HepG2 (cell line): ENCODE data around the gene SPATA21. TPM values are rescaled to one million over a fixed set of nuclear protein-coding genes. Genes with fewer than 3 reads are reported as not detected.
A peak's percentile ranks its signal among the peaks of the same experiment; 100 is the strongest.

ENCODE experiments used
- ATF7-NPFF ChIP-seq: sonication (generic); formaldehyde crosslinking; IDR thresholded peaks from 2 replicates; pipeline ENCODE4 v1.8.1; 2023; ENCODE audit warnings: mild to moderate bottlenecking, low read depth, missing genetic modification reagents, moderate library complexity
- FOXK1 ChIP-seq: sonication (generic); formaldehyde crosslinking; IDR thresholded peaks from 2 replicates; pipeline ENCODE4 v1.4.0; 2020; ENCODE audit warnings: low read depth, missing genetic modification reagents, borderline replicate concordance
- GATA4 ChIP-seq: sonication (generic); IDR thresholded peaks from 2 replicates; pipeline ENCODE4 v1.6.1; 2016; ENCODE audit warnings: antibody characterized with exemption, low read depth, borderline replicate concordance
- IRF9 ChIP-seq: sonication (generic); formaldehyde crosslinking; IDR thresholded peaks from 2 replicates; pipeline ENCODE4 v1.8.0; 2022; ENCODE audit warnings: missing genetic modification reagents, mild to moderate bottlenecking, borderline replicate concordance
- ONECUT2 ChIP-seq: sonication (generic); formaldehyde crosslinking; IDR thresholded peaks from 2 replicates; pipeline ENCODE4 v1.4.0; 2020; ENCODE audit warnings: missing genetic modification reagents
- SNAPC5 ChIP-seq: sonication (generic); formaldehyde crosslinking; IDR thresholded peaks from 2 replicates; pipeline ENCODE4 v1.8.1; 2023; ENCODE audit warnings: mild to moderate bottlenecking, missing genetic modification reagents, borderline replicate concordance
- SP5 ChIP-seq: IDR thresholded peaks from 2 replicates; pipeline ENCODE4 v1.6.1; 2016; ENCODE audit warnings: low read depth, borderline replicate concordance
- TAF15 ChIP-seq: fragments of 200-400 bp; formaldehyde crosslinking; IDR thresholded peaks from one replicate; pipeline ENCODE4 v1.6.1; 2018; ENCODE audit warnings: mild to moderate bottlenecking, low read depth, low read length; ENCODE audit not compliant: poor library complexity, severe bottlenecking
- ZNF136 ChIP-seq: sonication (generic); formaldehyde crosslinking; IDR thresholded peaks from 2 replicates; pipeline ENCODE4 v1.8.1; 2022; ENCODE audit warnings: low read depth, mild to moderate bottlenecking, moderate library complexity, missing genetic modification reagents
- ZNF253 ChIP-seq: sonication (generic); formaldehyde crosslinking; IDR thresholded peaks from 2 replicates; pipeline ENCODE4 v1.8.0; 2022; ENCODE audit warnings: mild to moderate bottlenecking, missing genetic modification reagents, borderline replicate concordance
- ZNF350 ChIP-seq: sonication (generic); formaldehyde crosslinking; IDR thresholded peaks from 2 replicates; pipeline ENCODE4 v1.4.0; 2020; ENCODE audit warnings: mild to moderate bottlenecking, low read depth, missing genetic modification reagents, borderline replicate concordance
- ZNF607 ChIP-seq: sonication (generic); formaldehyde crosslinking; IDR thresholded peaks from 2 replicates; pipeline ENCODE4 v1.5.1; 2020; ENCODE audit warnings: missing genetic modification reagents, mild to moderate bottlenecking, borderline replicate concordance
- ZNF790 ChIP-seq: sonication (generic); formaldehyde crosslinking; IDR thresholded peaks from 2 replicates; pipeline ENCODE4 v1.8.0; 2022; ENCODE audit warnings: missing genetic modification reagents, mild to moderate bottlenecking, borderline replicate concordance
- polyA plus RNA-seq, 8 experiments: library from polyadenylated mRNA; depleted of rRNA in 3 of 8; stranded (reverse) in 7 of 8; unstranded in 1 of 8; fragments of >200 nt; fragmentation: Illumina TruSeq in 4 of 8; extraction: Trizol in 4 of 8; gene quantifications; 2 replicates each; pipeline versions ENCODE4 v1.2.1 to v1.2.3, GENCODE V29; 2011 to 2016; ENCODE audit warnings: low read depth in 4 of 8, missing spikeins in 1 of 8, mixed read lengths in 1 of 8; ENCODE audit not compliant: insufficient read depth in 1 of 8
- total RNA-seq, 5 experiments: library from RNA; depleted of rRNA; stranded (reverse); fragments of >200 nt; fragmentation: Illumina TruSeq; extraction: Trizol; gene quantifications; 2 replicates each; pipeline ENCODE4 v1.2.3, GENCODE V29; 2016; ENCODE audit warnings: low read depth in 1 of 5
- TF ChIP-seq, protein P1 (sequence below): sonication (generic); formaldehyde crosslinking; IDR thresholded peaks from one replicate; pipeline ENCODE4 v1.5.1; 2020; ENCODE audit warnings: mild to moderate bottlenecking, missing genetic modification reagents; ENCODE audit errors: not compliant biosample characterization
- TF ChIP-seq, protein P2 (sequence below): IDR thresholded peaks from 2 replicates; pipeline ENCODE4 v1.6.1; 2016; ENCODE audit warnings: missing compliant biosample characterization, missing genetic modification reagents, borderline replicate concordance

Gene SPATA21
- total and polyA plus RNA-seq, 2 of the 13 experiments (the other 11 are each of a cell fraction or from before 2014, with no cell fraction given): 0.80 to 1.4 TPM

GRCh38 chr1:16367258-16367967, 69.8 kb downstream of the SPATA21 start (continued):
- TF ChIP-seq, protein P1, sequence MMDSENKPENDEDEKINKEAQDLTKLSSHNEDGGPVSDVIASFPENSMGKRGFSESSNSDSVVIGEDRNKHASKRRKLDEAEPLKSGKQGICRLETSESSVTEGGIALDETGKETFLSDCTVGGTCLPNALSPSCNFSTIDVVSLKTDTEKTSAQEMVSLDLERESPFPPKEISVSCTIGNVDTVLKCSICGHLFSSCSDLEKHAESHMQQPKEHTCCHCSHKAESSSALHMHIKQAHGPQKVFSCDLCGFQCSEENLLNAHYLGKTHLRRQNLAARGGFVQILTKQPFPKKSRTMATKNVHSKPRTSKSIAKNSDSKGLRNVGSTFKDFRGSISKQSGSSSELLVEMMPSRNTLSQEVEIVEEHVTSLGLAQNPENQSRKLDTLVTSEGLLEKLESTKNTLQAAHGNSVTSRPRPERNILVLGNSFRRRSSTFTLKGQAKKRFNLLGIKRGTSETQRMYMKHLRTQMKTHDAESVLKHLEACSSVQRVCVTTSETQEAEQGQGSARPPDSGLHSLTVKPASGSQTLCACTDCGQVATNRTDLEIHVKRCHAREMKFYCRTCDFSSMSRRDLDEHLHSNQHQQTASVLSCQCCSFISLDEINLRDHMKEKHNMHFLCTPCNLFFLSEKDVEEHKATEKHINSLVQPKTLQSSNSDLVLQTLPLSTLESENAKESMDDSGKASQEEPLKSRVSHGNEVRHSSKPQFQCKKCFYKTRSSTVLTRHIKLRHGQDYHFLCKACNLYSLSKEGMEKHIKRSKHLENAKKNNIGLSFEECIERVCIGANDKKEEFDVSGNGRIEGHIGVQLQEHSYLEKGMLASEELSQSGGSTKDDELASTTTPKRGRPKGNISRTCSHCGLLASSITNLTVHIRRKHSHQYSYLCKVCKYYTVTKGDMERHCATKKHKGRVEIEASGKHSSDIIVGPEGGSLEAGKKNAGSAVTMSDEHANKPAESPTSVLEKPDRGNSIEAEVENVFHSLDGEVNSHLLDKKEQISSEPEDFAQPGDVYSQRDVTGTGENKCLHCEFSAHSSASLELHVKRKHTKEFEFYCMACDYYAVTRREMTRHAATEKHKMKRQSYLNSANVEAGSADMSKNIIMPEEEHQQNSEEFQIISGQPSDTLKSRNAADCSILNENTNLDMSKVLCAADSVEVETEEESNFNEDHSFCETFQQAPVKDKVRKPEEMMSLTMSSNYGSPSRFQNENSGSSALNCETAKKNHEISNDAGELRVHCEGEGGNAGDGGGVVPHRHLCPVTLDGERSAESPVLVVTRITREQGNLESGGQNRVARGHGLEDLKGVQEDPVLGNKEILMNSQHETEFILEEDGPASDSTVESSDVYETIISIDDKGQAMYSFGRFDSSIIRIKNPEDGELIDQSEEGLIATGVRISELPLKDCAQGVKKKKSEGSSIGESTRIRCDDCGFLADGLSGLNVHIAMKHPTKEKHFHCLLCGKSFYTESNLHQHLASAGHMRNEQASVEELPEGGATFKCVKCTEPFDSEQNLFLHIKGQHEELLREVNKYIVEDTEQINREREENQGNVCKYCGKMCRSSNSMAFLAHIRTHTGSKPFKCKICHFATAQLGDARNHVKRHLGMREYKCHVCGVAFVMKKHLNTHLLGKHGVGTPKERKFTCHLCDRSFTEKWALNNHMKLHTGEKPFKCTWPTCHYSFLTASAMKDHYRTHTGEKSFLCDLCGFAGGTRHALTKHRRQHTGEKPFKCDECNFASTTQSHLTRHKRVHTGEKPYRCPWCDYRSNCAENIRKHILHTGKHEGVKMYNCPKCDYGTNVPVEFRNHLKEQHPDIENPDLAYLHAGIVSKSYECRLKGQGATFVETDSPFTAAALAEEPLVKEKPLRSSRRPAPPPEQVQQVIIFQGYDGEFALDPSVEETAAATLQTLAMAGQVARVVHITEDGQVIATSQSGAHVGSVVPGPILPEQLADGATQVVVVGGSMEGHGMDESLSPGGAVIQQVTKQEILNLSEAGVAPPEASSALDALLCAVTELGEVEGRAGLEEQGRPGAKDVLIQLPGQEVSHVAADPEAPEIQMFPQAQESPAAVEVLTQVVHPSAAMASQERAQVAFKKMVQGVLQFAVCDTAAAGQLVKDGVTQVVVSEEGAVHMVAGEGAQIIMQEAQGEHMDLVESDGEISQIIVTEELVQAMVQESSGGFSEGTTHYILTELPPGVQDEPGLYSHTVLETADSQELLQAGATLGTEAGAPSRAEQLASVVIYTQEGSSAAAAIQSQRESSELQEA (CRISPR knock-in tag): peak; percentile 33
- TF ChIP-seq ZNF253: no peak
- peak; percentile 8; the same call in 1 of the 2 replicates for TF ChIP-seq SP5 (CRISPR knock-in tag)
- TF ChIP-seq ZNF607 (CRISPR knock-in tag): peak; percentile 68; the same call in 1 of the 2 replicates
- 0 out of 2 replicates have a peak, but pooled peaks have one; percentile 44 for TF ChIP-seq ZNF790 (CRISPR knock-in tag)
- TF ChIP-seq SNAPC5 (CRISPR knock-in tag): no peak; the same call in 1 of the 2 replicates
- no peak for TF ChIP-seq TAF15
- TF ChIP-seq, protein P2, sequence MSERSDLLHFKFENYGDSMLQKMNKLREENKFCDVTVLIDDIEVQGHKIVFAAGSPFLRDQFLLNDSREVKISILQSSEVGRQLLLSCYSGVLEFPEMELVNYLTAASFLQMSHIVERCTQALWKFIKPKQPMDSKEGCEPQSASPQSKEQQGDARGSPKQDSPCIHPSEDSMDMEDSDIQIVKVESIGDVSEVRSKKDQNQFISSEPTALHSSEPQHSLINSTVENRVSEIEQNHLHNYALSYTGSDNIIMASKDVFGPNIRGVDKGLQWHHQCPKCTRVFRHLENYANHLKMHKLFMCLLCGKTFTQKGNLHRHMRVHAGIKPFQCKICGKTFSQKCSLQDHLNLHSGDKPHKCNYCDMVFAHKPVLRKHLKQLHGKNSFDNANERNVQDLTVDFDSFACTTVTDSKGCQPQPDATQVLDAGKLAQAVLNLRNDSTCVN (CRISPR knock-in tag): peak; percentile 71; the same call in 1 of the 2 replicates
- peak; percentile 33 for TF ChIP-seq ZNF350
- TF ChIP-seq IRF9: peak; percentile 57; the same call in 1 of the 2 replicates
- peak; percentile 12; the same call in 1 of the 2 replicates for TF ChIP-seq ATF7-NPFF
- no peak for TF ChIP-seq GATA4
- no peak for TF ChIP-seq ONECUT2 (CRISPR knock-in tag)
- no peak for TF ChIP-seq FOXK1
- no peak; the same call in 1 of the 2 replicates for TF ChIP-seq ZNF136 (CRISPR knock-in tag)
